ENCODE data around the gene VCAN.
A peak's percentile ranks its signal among the peaks of the same experiment; 100 is the strongest.

The VCAN gene

DNA sequence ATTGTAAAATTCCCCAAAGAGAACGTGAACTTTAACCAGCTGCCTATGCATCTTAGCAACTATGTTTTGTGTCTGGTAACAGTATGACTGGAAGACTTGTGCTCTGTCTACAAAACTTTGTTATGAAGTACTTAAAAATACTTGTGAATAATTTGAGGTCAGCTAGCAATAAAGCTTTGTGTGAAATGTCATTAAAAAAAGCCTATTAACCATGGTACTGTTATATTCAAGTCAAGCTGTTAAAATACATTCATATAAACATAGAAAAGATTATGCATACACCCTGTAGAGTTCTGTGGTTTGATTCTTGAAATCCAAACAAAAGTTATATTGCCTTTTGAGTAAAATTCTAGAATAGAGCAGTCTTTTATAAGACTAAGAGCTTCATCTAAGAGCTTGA lies 60.1 kb downstream of the VCAN start:
- DNase-seq (ENCODE audit: low spot score), result no peak

DNA sequence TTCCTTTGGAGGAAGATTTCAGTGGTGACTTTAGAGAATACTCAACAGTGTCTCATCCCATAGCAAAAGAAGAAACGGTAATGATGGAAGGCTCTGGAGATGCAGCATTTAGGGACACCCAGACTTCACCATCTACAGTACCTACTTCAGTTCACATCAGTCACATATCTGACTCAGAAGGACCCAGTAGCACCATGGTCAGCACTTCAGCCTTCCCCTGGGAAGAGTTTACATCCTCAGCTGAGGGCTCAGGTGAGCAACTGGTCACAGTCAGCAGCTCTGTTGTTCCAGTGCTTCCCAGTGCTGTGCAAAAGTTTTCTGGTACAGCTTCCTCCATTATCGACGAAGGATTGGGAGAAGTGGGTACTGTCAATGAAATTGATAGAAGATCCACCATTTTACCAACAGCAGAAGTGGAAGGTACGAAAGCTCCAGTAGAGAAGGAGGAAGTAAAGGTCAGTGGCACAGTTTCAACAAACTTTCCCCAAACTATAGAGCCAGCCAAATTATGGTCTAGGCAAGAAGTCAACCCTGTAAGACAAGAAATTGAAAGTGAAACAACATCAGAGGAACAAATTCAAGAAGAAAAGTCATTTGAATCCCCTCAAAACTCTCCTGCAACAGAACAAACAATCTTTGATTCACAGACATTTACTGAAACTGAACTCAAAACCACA lies 67.4 kb downstream of the VCAN start:
- DNase-seq (ENCODE audit: low spot score), result no peak

DNA sequence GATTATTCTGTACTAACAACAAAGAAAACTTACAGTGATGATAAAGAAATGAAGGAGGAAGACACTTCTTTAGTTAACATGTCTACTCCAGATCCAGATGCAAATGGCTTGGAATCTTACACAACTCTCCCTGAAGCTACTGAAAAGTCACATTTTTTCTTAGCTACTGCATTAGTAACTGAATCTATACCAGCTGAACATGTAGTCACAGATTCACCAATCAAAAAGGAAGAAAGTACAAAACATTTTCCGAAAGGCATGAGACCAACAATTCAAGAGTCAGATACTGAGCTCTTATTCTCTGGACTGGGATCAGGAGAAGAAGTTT lies 67.9 kb downstream of the VCAN start:
- DNase-seq (ENCODE audit: low spot score), result no peak

DNA sequence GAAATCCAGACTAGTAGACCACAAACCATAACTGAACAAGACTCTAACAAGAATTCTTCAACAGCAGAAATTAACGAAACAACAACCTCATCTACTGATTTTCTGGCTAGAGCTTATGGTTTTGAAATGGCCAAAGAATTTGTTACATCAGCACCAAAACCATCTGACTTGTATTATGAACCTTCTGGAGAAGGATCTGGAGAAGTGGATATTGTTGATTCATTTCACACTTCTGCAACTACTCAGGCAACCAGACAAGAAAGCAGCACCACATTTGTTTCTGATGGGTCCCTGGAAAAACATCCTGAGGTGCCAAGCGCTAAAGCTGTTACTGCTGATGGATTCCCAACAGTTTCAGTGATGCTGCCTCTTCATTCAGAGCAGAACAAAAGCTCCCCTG lies 68.6 kb downstream of the VCAN start:
- DNase-seq (ENCODE audit: low spot score), result peak; percentile 56

DNA sequence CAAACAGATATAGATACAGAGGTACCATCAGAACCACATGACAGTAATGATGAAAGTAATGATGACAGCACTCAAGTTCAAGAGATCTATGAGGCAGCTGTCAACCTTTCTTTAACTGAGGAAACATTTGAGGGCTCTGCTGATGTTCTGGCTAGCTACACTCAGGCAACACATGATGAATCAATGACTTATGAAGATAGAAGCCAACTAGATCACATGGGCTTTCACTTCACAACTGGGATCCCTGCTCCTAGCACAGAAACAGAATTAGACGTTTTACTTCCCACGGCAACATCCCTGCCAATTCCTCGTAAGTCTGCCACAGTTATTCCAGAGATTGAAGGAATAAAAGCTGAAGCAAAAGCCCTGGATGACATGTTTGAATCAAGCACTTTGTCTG lies 69.2 kb downstream of the VCAN start:
- DNase-seq (ENCODE audit: low spot score), result no peak

DNA sequence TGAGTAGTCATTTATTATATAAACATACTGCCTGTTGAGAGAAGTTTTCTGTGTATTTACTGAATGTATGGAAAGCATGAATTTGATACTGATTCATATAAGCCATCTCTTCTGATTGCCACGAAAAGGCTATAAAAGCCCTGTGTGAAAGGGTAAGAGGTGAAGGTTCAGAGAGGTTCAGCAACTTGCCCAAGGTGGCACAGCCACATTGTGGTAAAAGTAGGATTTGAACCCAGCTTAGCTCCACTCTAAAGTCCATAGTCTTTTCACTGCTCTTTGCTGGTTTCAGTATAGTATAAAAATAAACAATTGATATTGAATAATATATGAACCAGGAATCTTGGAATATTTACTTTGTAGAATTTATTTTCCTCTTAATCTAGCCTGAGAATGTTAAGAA lies 71.3 kb downstream of the VCAN start:
- DNase-seq (ENCODE audit: low spot score), result no peak

DNA sequence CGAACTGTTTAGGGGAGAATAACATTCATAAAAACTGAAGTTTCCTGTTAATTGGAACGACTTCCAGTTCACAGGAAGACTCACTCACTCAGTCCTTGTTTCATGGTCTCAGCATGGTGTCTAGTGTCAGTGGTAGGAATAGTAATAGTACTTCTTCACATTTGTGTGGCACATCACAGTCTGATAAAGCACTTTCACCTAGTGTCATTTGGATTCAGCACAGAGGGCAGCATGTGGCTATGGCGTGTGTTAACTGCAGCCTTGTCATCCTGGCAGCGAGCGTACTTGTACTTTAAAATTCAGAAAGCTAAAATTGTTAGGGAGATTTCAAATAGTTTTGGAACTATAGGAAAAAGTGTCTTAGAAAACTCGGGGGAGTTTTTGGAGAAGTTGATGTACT lies 72.4 kb downstream of the VCAN start:
- DNase-seq (ENCODE audit: low spot score), result no peak

DNA sequence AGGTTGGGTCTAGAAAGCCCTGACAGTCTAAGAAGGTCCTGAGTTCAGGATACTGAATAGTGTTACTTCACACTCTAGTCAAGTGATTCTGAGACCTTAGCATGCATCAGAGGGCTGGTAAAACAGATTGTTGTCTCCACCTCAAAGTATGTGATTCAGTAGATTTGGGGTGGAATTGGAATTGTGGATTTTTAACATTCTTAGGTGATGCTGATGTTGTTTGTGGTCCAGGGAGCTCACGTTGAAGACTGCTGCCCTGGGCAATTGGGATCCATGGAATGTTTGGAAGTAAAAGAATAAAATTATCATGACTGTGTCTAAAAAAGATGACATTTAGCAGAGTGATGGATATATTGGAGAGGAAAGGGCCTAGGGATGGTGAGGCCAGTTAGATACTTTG lies 75.6 kb downstream of the VCAN start:
- peak; percentile 52 for DNase-seq (ENCODE audit: low spot score)

DNA sequence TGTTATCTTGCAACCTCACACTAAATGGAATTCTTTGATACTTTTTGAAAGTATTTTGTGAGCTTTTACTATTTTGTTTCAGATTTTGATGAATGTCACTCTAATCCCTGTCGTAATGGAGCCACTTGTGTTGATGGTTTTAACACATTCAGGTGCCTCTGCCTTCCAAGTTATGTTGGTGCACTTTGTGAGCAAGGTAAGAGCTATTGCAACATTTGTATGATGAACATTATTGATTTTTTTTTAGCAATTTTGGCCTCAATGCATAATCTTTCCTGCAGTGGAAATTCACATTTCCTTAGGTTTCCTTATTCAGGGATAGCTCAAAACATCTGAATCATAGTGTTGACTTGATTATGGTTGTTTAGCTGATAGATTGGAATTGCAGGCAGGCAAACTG lies 76.3 kb downstream of the VCAN start:
- DNase-seq (ENCODE audit: low spot score), result no peak

DNA sequence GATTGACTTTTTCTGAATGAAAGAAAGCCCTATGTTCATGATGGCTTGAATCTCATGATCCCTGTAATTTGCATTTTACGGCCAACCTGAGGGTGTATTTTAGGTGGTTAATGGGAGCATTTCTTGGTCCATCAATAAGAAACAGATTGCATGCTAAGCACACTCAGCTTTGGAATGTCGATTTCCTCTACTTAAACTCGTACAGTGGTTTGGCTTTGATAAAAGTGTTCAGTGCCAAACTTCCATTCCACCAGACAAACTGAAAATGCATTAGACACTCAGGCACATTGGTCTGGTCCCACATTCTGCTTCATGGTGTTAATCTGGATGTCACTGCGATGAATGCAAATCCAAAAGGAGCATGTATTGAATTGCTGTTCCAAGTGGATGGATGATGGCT lies 77.0 kb downstream of the VCAN start:
- peak; percentile 55 for DNase-seq (ENCODE audit: low spot score)

DNA sequence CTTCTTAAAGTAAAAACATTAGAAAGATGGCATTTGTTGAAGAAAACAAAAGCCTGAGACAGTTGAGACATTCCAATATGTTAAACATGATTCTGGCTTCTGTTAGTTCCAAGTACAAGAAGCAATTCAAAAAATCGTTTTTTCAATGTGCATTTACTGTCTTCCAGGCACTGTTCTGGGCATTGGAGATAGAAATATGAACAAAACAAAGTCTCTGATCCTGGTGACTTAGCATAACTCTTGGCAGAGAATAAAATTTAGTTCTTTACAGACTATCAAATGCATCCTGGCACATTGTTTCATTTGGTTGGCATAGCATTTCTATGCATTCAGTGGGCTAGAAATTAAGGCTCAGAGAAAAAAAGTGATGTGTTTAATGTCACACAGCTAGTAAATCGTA lies 77.5 kb downstream of the VCAN start:
- DNase-seq (ENCODE audit: low spot score), result no peak

DNA sequence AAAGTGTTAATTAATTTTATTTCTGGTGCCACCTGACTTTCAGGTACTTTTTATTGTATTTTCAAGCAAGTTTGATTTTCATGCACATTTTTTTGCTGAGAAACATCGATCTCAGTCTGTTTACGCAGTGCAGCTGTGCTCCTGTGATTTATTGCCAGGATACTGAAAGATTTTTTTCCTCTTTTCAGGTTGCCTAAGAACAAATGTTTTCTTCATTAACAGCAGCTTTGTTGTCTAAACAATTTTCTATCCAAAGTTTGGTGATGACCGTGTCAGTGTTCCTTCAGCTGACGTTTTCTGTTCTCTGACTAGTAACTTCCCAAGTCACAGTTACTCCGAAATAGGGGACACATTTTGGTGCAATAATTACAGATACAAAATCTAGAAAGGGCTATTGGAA lies 78.1 kb downstream of the VCAN start:
- DNase-seq (ENCODE audit: low spot score), result no peak

DNA sequence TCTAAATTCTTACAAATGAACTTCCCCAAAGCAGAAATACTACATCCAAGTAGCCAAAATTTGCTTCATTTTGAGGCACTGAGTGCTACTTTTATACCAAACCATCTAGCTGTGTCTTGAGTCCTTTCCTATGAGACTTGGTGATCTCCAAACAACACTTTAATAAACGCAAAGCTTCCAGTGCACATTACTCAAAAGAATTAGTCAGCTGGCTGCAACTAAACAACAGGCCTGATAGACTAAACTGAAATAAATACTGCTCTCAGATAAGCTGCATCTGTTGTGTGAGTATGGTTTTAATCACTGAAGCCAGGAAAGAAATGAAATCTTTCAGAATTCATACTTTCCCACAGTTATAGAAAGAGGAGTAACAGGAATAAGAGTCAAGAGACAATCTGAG lies 80.3 kb downstream of the VCAN start:
- DNase-seq (ENCODE audit: low spot score), result peak; percentile 29

DNA sequence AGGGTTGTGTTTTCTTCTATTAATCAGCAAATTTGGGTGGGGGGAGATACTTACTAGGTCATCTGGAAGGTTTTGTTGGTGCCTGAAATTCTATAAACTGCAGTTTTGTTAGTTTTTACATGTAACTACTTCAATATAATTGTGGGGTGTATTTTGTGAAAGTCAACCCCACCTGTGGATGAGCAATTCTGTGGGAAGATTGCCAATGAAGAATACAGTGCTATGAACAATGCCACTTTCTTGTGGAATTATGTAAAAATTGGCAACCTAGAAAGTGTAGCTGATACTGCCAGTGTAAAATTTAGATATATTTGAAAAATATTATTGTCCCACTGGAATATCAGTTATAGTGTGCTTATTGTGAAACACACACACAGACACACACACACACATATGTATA lies 80.7 kb downstream of the VCAN start:
- DNase-seq (ENCODE audit: low spot score), result no peak

DNA sequence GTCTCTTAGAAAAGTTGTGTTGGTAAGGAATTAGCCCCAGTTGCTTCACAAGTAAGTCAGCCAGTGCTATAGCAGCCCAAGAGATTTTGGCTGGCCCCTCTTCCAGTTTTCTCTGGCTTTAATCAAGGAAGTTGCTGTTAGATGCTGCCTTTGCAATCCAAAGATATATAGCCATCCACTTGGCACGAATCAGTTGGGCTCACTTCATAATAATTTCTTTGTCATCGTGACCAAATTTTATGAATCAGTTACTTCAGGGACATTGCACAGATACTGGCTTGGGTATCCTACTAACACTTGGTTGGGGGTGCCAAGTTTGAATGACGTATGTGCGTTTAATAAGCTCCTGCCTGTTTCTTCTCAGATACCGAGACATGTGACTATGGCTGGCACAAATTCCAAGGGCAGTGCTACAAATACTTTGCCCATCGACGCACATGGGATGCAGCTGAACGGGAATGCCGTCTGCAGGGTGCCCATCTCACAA lies 81.5 kb downstream of the VCAN start:
- peak; percentile 60 for DNase-seq (ENCODE audit: low spot score)

DNA sequence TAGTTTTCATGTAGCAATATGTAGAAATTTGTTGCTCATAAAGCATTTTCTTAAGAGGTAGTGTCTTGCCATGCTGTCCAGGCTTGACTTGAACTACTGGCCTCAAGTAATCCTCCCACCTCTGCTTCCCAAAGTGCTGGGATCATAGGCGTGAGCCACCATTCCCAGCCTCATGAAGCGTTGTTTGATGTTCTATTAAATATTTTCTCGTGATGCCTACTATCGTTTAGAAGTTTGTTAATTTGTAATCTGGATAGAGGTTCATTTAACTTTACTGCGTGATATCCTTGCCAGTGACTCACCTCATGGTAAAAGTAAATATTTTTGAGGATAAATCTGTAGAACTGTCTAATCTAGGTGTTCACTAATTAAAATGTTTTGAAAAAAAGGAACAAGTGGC lies 82.6 kb downstream of the VCAN start:
- DNase-seq (ENCODE audit: low spot score), result no peak

DNA sequence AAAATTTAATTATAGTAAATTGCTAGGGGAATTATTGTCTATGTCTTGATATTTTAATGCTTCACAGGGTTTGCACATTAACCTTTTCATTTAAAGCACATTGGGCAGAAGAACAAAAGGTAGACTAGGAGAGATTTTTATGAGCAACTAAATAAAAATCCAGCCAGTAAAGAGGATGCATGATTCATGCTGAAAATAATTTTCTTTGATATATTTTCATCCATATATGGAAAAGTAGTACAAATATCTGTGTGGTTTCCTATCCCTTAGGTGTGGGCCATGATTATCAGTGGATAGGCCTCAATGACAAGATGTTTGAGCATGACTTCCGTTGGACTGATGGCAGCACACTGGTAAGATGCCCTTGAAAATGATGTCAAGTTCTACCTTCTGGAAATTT lies 83.1 kb downstream of the VCAN start:
- no peak for DNase-seq (ENCODE audit: low spot score)

DNA sequence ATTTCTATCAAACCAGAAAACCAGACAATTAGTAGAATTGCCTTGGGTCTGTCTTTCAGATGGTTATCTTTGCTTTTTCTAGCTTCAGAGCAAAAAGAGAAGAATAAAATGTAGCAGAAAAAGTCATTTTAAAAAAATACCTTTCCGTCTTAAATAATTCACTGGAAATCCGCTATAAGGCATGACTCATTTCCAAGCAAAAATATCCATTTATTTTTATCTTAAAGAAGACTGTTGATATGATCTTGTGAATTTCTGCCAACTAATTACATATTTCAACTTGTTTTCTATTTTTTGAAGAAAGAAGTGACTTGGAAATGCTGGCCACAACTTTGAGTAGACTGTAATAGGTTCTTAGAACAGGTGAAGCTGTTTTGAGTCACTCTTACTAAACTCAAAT lies 83.7 kb downstream of the VCAN start:
- no peak for DNase-seq (ENCODE audit: low spot score)

DNA sequence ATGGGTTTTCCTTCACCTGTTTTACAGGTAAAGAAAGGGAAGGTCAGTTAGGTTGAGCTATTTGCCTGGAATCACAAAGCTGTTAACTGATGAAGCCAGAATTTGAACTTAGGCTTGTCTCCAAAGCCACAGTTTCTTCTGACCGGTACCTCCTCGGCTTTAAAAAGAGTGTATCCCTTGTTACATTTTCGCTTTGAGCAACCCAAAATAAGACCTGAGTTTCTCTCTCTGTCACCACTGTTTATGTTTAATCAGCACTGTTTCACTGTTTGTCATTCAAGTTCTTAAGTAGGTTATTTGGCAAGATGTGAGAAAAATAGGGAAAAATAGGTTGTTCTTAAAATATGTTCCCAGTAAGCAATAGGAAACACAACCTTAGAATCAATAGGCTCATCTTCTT lies 84.6 kb downstream of the VCAN start:
- DNase-seq (ENCODE audit: low spot score), result no peak

DNA sequence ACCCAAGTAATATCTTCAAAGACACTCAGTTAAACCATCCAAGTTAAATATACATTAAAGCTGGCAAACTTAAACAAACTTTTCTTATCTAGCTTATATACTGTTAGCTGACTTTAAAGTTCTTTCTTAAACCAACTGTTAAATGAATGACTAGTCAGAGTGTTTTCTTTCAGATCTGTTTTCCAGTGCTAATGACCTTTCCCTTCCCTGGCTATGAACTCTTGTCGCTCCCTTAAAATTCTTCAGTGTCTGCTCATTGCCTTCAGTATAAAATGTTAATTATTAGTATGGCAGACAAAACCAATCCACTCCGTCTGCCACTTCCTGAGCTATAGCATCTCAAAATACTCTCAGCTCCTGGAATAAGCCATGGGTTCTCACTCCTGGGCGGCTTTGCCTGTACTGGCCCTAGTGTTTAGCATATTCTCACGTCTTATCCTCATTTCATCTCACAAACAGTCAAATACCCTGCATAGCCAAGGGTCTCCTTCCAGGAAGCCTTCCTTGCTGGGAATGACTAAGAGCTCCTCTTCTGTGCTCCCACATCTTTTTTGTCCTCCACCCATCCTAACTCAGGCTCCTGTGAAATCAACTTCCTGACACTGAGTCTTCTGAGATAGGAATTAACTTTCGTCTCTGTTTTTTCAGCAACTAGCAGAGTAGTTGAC lies 87.7 kb downstream of the VCAN start:
- DNase-seq (ENCODE audit: low spot score), result no peak

DNA sequence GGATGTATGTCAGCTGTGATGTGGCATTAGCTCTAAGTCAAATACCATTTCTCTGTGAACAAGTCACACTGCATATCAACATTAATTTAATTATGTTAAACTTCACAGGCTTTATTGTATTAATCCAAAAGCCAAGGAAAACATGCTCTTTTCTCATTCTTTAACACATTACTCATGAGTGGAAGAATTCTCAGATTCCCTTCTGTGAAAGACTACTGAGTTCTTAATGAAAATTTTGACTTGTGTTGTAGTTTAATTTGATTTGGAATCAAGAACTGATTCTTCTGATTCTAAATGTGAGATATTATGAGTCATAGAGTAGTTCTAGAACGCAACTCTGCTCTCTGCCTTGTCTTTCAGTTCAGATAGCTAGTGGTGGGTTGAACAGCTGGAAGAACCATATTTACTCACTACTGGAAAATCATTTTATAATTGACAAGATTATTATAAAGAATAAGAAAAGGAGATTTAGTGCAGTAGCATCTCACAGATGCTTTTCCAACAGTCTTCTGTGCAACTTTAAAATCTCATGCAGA lies 90.6 kb downstream of the VCAN start:
- no peak for DNase-seq (ENCODE audit: low spot score)

DNA sequence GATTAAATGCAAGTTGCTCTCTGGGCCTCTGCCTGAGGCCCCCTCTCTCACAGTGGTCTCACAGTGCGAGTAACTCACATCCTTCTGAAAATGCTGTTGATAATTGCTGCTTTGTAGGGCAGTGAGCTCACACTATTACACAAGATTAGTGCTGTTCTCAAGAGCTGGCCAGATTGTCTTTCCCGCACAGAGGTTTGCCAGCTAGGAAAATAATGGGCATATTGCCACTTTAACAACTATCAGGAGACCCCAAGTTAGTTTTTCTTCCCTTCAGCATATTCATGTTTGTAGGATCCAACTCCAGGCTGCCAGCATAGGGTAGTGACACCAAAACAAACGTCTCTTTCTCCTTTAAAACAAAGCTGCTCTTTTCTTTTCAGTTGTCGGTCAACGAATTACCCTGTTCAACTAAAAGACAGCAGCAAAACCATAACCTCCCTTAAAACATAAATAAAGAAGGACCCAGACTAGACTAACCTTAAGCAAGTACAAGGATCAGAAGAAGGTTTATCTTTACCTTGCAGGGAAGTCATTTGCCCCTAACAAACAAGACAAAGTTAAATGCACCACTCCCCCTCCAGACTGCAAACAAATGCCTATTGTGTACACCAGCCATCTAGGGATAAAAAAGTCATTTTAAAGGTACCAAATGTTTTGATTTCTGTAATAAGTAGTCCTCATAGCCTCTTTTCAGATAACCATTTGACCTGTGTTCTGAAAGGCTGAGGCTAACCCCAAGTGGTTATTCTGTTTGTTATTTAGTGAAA lies 91.4 kb downstream of the VCAN start:
- no peak for DNase-seq (ENCODE audit: low spot score)

DNA sequence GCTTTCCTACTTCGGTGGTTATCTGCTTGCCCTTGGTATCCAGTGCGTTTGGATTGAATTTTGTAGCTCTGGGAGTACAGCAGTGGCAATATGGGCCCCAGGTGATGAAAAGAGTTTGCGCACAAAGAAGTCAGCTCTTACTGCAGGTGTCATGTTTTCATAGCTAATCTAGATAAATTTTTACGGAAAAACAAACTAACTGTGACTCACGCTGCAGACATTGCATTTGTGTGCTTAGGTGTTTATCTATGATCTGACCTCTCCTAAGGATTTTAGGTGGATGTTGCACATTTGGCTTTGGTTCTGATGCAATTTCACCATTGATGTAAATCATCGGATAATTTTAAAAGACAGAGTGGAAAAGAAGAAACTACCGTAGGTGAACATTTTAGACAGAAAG lies 92.1 kb downstream of the VCAN start:
- no peak for DNase-seq (ENCODE audit: low spot score)

All from AG08395 (cell line).